RWPE2 (cell line): ENCODE measurements around the gene ERGIC1.

Experiments
- ATAC-seq: fragments of 200-7000 bp; cut with Tn5 transposase; 3 replicates; pipeline ENCODE4 v1.9.1; 2021; ENCODE audit warnings: low read depth
- DNase-seq: peaks from one replicate; pipeline ENCODE4 v3.0.0-alpha.2; 2020; ENCODE audit warnings: low spot score
- H3K27ac ChIP-seq: fragments of 450-650 bp; 2 replicates; pipeline ENCODE4 v1.5.1; 2017; ENCODE audit warnings: mild to moderate bottlenecking; ENCODE audit not compliant: poor library complexity, severe bottlenecking
- H3K27me3 ChIP-seq: fragments of 250-450 bp; sonication (Bioruptor Pico); 2 replicates; pipeline ENCODE4 v1.5.1; 2021; ENCODE audit warnings: mild to moderate bottlenecking, moderate library complexity; ENCODE audit not compliant: insufficient read depth, poor library complexity, severe bottlenecking
- H3K36me3 ChIP-seq: fragments of 250-450 bp; sonication (Bioruptor Pico); 2 replicates; pipeline ENCODE4 v1.5.1; 2020; ENCODE audit warnings: low read depth, mild to moderate bottlenecking, moderate library complexity
- H3K4me1 ChIP-seq: fragments of 250-450 bp; sonication (Bioruptor Pico); 2 replicates; pipeline ENCODE4 v1.5.1; 2021; ENCODE audit warnings: mild to moderate bottlenecking, moderate library complexity; ENCODE audit not compliant: insufficient read depth, poor library complexity, severe bottlenecking
- H3K4me3 ChIP-seq: fragments of 250-450 bp; sonication (Bioruptor Pico); 2 replicates; pipeline ENCODE4 v1.5.1; 2021; ENCODE audit warnings: mild to moderate bottlenecking, moderate library complexity; ENCODE audit not compliant: severe bottlenecking
- H3K9me3 ChIP-seq: fragments of 250-450 bp; sonication (Bioruptor Pico); 2 replicates; pipeline ENCODE4 v1.5.1; 2021; ENCODE audit warnings: mild to moderate bottlenecking, moderate library complexity; ENCODE audit not compliant: severe bottlenecking
- CTCF ChIP-seq: fragments of 450-650 bp; IDR thresholded peaks from one replicate; pipeline ENCODE4 v1.5.1; 2017; ENCODE audit warnings: mild to moderate bottlenecking, moderate library complexity; ENCODE audit not compliant: poor library complexity, severe bottlenecking

ERGIC1 gene

DNA sequence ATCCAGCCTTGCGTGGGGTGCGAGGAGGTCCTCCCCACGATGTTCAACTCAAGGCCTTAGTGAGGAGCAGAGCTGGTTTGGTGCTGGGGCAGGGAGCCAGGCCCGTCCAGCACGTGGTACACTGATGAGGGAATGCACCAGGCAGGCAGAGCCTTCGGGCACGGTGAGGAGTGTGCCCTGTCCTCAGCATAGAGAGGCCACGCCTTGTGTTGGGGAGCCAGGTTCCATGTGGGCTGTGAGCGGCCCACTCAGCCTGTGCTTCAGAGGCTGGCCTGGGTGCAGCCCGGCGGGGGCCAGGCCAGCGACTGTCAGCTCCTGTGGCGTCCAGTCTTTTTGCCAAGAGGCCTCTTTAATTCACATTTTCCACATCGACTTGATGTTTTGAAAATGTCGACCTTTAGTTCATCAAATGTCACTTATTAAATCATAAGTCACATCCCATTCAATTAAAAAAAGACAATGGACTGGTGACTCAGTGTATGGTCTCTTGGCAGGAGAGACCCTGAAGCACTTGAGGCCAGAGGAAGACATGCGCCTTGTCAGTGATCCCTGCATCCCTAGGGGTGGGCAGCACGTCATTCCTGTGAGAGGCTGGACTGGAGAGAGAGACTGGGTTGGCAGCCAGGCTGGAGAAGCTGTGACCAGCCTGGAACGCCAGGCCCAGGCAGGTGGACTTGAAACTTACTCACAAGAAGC, 21.7 kb downstream of the ERGIC1 start:
- Histone ChIP-seq H3K27ac (peak overlapping the region; percentile 99), H3K27me3 (no peaks in the 10 kb centered on the region), H3K4me3 (no peak overlapping the region), H3K36me3 (peaks cover 38% of the 10 kb centered on the region), H3K4me1 (peaks cover 59% of the 10 kb centered on the region), H3K9me3 (no peaks in the 10 kb centered on the region)
- DNase-seq (no peak), ATAC-seq (no peak)
- no peak for TF ChIP-seq CTCF

GRCh38 chr5:172856336-172856735, 22.3 kb downstream of the ERGIC1 start:
- ATAC-seq = no peak

DNA sequence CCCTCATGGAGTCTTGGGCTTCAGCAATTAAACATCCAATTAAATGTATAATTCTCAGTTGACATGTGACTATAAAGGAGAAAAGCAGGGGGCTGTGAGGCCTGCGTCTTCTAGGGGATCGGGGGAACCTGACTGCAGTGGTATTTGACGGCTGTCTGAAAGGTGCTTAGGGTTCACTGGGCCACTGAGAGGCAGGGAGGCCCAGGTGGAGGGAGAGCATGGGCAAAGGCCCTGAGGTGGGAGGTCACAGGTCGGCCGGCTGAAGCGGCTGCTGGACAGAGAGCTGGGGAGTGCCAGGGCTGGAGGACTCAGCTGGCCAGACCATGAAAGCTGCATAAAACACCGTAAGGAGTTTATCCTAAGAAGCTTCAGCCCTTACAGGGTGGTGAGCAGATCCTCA, 23.9 kb downstream of the ERGIC1 start:
- no peak for TF ChIP-seq CTCF
- peak overlapping the region; percentile 99 for H3K27ac ChIP-seq

More at GRCh38 chr5:172856336-172856735, 22.3 kb downstream of the ERGIC1 start:
- TF ChIP-seq CTCF = no peak
- DNase-seq = no peak
- Histone ChIP-seq H3K36me3 (peaks cover 37% of the 10 kb centered on the region), H3K9me3 (no peaks in the 10 kb centered on the region), H3K27me3 (no peaks in the 10 kb centered on the region), H3K4me1 (peaks cover 64% of the 10 kb centered on the region), H3K4me3 (no peak overlapping the region), H3K27ac (peak overlapping the region; percentile 99)

GRCh38 chr5:172858511-172858989, 24.5 kb downstream of the ERGIC1 start:
- Histone ChIP-seq H3K9me3 (no peaks in the 10 kb centered on the region), H3K4me3 (no peak overlapping the region), H3K4me1 (peaks cover 66% of the 10 kb centered on the region), H3K27me3 (no peaks in the 10 kb centered on the region), H3K27ac (peak overlapping the region; percentile 99), H3K36me3 (peaks cover 40% of the 10 kb centered on the region)
- TF ChIP-seq CTCF = no peak
- DNase-seq (no peak), ATAC-seq (no peak)

More for the DNA sequence above, 23.9 kb downstream of the ERGIC1 start:
- Histone ChIP-seq H3K4me3 (no peak overlapping the region), H3K27me3 (no peaks in the 10 kb centered on the region), H3K9me3 (no peaks in the 10 kb centered on the region), H3K36me3 (peaks cover 45% of the 10 kb centered on the region), H3K4me1 (peaks cover 72% of the 10 kb centered on the region)
- no peak for DNase-seq
- no peak for ATAC-seq
